Gastrocnemius medialis (tissue), 4 donors: ENCODE measurements around the gene FAM107B.

Experiments
- CTCF ChIP-seq, 5 experiments: fragments of 450-650 bp in 3 of 5; fragments of 200-600 bp in 2 of 5; sonication (generic) in 2 of 5; IDR thresholded peaks in 4 of 5; conservative IDR thresholded peaks in 1 of 5; 1 replicate in 4 of 5; 2 replicates in 1 of 5; pipeline ENCODE4 v1.5.1; 2016 to 2019; ENCODE audit warnings: antibody characterized with exemption in 5 of 5, mild to moderate bottlenecking in 3 of 5, moderate library complexity in 3 of 5
- POLR2A ChIP-seq, 2 donors: fragments of 450-650 bp; IDR thresholded peaks; one replicate each; pipeline ENCODE4 v1.6.1; 2017; ENCODE audit warnings: antibody characterized with exemption in 2 of 2, mild to moderate bottlenecking in 2 of 2, moderate library complexity in 2 of 2

- no peak for TF ChIP-seq CTCF (IDR thresholded peaks at IDR 0.05 in 4 of 5, conservative IDR thresholded peaks at IDR 0.05 in 1 of 5)
- no peak for TF ChIP-seq POLR2A (IDR thresholded peaks at IDR 0.05)
These were observed 300.0 kb downstream of the FAM107B start for GRCh38 chr10:14474656-14475055.
